D721Med (cell line): ENCODE data around the gene MAP2K6.

Source experiments
- DNase-seq: peaks from one replicate; pipeline ENCODE4 v3.0.0; 2011; ENCODE audit warnings: low spot score; ENCODE audit not compliant: insufficient read length
- FAIRE-seq: peaks from 2 replicates; lab custom pipeline; 2011; peaks lifted over from hg19 to GRCh38; lab: Jason Lieb, UNC
- TF ChIP-seq, protein P1 (sequence below): IDR thresholded peaks from 2 replicates; pipeline ENCODE4 v1.5.1; 2012; ENCODE audit warnings: mild to moderate bottlenecking, control low read depth; ENCODE audit not compliant: insufficient read depth; ENCODE audit errors: missing control alignments

MAP2K6 gene

DNA sequence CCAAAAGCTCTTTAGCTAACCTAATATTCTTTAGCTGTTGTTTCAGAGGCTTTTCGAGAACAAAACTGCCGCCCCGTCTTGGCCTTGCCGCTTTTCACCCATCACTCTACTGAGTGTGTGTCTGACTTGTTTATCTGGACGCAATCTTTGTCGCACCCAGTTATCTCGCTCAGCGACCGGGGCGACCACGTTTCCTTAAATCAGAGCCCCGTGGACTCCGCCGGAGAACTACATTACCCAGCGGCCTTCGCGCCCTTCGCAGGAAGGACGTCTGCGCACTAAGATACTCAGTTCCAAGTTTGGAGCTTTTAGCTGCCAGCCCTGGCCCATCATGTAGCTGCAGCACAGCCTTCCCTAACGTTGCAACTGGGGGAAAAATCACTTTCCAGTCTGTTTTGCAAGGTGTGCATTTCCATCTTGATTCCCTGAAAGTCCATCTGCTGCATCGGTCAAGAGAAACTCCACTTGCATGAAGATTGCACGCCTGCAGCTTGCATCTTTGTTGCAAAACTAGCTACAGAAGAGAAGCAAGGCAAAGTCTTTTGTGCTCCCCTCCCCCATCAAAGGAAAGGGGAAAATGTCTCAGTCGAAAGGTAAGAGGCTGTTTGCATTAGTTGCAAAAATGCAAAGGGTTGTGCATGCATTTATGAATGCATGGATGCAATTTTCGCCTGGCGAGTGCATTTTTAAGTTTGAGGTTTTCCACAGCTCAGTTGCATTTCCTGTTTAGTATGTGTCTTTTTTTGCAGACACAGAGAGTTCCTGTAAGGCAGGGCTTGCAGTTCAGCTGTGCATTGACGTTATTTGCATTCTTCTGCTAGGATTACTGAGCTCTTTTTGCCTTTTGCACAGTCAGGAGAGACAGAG lies at the start of gene MAP2K6:
MAP2K6 (plus strand) TSS at position 290 of the 867 bp plus-strand sequence; CDS start at position 578, 288 bp downstream.
- peak; percentile 57 for DNase-seq
- TF ChIP-seq, protein P1, sequence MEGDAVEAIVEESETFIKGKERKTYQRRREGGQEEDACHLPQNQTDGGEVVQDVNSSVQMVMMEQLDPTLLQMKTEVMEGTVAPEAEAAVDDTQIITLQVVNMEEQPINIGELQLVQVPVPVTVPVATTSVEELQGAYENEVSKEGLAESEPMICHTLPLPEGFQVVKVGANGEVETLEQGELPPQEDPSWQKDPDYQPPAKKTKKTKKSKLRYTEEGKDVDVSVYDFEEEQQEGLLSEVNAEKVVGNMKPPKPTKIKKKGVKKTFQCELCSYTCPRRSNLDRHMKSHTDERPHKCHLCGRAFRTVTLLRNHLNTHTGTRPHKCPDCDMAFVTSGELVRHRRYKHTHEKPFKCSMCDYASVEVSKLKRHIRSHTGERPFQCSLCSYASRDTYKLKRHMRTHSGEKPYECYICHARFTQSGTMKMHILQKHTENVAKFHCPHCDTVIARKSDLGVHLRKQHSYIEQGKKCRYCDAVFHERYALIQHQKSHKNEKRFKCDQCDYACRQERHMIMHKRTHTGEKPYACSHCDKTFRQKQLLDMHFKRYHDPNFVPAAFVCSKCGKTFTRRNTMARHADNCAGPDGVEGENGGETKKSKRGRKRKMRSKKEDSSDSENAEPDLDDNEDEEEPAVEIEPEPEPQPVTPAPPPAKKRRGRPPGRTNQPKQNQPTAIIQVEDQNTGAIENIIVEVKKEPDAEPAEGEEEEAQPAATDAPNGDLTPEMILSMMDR = no peak
- FAIRE-seq = no peak

DNA sequence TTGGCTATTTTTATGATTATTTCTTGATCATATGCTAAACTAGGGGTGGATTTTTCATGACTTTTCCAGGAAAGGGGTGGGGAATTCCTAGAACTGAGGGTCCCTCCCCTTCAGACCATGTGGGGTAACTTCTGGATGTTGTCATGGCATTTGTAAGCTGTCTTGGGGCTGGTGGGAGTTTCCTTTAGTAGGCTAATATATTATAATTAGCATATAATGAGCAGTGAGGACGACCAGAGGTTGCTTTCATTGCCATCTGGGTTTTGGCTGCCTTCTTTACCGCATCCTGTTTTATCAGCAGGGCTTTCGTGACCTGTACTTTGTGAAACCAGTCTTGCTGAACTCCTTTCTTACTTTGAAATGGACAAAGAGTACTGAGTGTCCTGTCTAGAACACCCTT lies 47.2 kb upstream of the MAP2K6 start:
- FAIRE-seq (no peak), DNase-seq (no peak)
- TF ChIP-seq, protein P1 = no peak

DNA sequence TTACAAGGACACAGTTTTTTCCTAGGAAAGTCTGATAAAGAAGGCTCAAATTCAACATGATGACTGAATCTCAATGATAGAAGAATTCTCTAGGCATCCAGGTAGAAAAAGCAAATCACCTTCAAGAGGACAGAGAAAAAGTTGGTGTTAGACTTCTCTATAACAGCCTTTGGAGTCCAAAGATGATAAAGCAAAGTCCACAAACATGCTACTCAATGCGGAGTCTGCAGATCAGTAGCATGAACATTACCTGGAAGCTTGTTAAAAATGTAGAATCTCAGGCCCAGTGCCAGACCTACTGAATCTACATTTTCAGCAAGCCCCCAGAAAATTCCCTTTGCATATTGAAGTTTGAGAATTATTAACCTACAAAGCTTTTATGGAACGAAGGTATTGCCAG lies 41.4 kb upstream of the MAP2K6 start:
- TF ChIP-seq, protein P1 = no peak
- DNase-seq (no peak), FAIRE-seq (no peak)

DNA sequence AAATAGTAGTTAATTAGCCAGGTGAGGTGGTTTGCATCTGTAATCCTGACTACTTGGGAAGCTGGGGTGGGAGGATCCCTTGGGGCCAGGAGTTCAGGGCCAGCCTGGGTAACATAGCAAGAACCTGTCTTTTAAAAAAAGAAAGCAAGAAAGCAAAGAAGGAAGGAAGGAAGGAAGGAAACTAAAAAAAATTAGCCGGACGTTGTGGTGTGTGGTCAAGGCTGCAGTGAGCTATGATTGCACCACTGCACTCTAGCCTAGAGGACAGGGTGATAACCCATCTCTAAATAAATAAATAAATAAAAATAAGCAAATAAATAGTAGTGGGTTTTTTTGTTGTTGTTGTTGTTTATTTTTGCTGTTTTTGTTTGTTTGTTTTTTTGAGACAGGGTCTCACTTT lies 39.3 kb upstream of the MAP2K6 start:
- TF ChIP-seq, protein P1 = no peak
- FAIRE-seq = no peak
- no peak for DNase-seq

DNA sequence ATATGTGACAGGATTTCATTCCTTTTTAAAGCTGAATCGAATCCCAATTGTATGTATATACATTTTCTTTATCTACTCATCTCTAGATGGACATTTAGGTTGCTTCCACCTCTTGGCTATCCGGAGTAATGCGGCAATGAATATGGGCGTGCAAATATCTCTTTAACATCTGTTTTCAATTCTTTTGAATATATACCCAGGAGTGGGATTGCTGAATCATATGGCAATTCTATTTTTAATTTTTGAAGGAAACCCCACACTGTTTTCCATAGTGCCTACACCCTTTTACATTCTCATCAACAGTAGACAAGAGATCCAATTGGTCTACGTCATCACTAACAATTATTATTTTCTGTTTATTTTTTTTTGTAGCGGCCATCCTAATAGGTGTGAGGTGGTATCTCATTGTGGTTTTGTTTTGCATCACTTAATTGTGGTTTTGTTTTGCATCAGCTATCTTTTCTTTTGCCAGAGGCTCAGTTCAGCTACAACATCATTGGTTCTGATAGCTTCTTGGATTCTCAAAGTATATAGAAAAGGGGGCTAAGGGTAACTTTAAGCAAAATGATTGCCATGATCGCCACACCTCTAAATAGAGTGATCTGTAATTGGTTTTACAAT lies 25.6 kb upstream of the MAP2K6 start:
- DNase-seq = no peak
- no peak for FAIRE-seq
- TF ChIP-seq, protein P1 = no peak

DNA sequence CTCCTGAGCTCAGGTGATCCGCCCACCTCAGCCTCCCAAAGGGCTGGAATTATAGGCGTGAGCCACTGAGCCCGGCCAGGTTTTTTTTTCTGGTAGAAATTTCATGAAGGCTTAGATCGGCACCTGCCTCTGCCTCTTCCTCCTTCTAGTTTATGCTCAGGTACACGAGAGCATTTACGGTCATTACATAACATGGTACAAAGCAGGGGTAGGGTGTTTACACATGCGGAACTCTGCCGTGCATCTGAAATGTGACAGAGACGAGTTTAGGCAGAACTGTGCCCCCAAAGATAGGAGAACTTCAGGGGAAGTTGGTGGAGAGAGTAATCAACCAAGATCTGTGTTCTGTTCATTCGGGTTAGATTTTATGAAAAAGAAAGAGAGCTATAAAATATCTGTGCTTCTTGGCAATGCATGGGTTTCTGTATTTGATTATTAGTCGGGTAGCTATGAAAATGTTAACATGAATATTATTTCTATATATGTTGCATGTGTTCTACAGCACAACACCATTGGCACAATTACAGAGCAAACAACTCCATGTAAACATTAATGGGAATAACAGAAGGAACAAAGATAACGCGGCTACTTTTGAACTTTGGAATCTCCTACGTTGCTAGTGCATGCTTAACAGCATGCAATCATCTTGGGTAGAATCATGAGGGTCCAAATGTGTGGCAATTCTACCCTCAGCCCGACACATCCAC lies 23.5 kb upstream of the MAP2K6 start:
- FAIRE-seq = no peak
- no peak for DNase-seq
- TF ChIP-seq, protein P1 = no peak
